Posterior cingulate gyrus (tissue), 11 donors: ENCODE data around the gene HOXB2.
"Not testable (repeated sequence)": the region's sequence is repeated elsewhere in the genome, so short reads cannot be mapped to it uniquely, and the experiment has no call there.

Source experiments
- DNase-seq, 10 donors: peaks; one replicate each; pipeline versions ENCODE4 v3.0.0 to v3.0.0-alpha.2; 2020 to 2021; ENCODE audit warnings: mixed read lengths in 3 of 10
- intact Hi-C: fragments of 100-400 bp; cut with DNase I; formaldehyde crosslinking; loops from one replicate; pipeline ENCODE4 v1.15.1; 2023

Gene HOXB2

DNA sequence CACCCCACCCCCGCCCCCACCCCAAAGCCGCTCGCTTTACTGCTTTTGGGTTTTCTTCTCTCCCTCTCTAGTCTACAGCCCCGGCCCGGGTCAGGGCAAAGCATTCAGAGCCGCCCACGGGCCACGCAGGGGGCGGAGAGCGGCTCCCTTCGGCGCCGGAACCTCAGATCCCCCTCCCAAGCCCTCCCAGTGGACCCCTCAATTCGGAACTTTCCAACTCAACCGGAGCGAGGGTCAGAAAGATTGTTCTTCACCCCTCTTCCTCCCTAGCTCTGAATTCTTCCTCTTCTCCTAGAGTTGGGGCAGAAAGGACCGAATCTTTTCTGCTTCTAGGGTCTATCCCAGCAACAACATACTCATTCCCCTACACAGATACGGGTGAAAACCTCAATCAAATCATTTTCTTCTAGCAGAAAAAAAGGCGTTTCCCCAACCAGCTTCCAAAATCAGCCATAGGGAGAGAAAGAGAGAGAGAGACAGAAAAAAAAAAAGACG lies 1.0 kb downstream of the HOXB2 start:
- intact Hi-C loops: no loop called here
- DNase-seq: no peak

DNA sequence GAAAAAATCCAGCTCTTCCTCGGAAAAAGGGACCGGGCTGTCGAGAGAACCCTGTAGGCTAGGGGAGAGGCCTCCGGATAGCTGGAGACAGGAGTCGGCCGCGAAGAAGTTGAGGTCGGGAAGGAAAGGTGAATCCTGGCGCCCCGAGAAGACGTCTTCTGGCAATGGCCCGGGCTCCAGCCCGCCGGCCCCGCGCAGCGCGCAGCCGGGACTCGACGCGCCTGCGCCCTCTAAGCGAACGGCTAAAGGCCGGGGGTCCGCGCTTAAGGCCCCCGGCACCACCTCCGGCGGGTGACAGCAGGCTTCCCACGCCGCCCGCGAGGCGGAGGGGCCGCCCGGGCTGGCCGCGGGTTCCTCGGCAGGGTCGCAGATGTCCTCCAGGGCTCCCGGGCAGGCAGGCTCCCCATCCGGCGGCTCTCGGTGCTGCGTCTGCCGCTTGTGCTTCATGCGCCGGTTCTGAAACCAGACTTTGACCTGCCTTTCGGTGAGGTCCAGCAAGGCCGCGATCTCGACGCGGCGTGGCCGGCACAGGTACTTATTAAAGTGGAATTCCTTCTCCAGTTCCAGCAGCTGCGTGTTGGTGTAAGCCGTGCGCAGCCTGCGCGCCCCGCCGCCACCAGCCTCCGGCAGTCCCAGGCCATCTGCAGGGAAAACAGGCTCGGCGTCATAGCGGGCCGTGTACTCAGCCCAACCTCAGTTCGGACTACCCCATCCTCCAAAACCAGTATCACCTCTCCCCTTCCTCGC lies 1.6 kb downstream of the HOXB2 start:
- intact Hi-C loops: no loop called here
- DNase-seq: no peak

DNA sequence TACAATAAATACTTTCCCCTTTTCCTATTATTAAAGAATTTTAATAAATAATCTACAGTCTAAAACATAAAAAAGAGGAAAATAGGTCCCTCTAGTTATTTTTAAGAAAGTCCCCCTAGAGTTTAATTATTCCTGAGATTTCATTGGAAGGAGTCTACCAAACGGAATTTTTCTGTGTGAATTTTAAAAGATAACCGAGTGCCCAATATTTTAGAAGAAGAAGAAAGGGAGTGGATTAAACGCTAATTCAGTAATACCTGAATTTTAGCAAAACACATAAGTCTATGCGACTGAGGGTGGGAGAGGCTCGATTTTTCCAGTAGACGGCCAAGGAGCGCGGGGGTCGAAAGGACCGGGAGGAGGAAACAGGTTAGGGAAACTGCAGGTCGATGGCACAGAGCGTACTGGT lies 2.2 kb downstream of the HOXB2 start:
- DNase-seq: no peak
- intact Hi-C loops: no loop called here

DNA sequence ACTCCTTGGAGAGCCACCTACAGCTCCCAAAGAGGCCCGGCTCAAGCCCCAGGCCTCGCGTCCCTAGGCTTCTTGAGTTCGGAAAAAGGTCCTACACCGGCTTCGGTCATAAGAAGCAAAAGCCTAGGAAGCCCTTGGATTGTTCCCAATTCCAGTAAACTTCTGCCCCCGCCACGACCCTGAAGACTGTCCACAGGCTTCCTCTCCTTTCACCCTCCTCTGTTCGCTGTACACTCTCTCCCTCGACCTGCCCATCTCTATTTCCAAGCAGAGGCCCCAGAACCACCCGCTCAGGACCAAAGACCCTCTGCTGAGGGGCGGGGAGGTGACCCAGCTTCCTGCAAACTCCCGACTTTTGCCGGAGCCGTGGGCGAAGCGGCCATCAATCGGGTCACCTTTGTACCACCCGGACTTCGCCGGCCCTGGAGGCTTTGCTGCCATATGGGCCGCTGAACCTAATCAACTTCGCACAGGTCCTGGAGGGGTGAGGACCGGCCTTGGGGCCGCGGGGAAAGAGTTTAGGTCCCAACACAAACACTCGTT lies 2.7 kb downstream of the HOXB2 start:
- DNase-seq: no peak
- intact Hi-C loops: no loop called here

DNA sequence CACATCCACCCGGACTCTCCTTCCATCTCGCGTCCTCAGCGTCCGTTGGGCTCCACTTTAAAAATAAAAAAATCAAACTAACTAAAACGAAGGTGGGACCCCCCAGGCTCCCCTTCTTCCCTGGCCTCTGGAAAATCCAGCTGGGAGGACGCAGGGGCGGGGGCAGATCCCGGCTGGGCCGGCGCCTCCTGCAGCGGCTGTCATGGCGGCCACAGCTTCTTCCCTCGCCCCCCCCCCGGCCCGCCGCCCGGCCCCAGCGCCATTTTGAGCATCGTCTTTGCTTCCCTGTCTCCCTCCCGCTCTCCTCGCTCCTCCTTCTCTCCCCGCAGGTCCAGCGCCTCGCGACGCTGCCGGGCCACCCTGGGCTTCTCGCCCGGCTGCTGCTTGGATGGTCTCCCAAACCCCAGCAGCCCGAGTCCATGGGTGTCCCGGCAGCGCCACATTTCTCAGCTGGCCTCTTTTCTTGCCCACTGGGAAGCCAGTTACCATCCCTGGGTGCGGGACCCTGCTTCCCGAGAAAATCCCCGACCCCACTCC lies 3.3 kb downstream of the HOXB2 start:
- DNase-seq: peak in 1 of 10 donors; percentile 62
- intact Hi-C loops: no loop called here

DNA sequence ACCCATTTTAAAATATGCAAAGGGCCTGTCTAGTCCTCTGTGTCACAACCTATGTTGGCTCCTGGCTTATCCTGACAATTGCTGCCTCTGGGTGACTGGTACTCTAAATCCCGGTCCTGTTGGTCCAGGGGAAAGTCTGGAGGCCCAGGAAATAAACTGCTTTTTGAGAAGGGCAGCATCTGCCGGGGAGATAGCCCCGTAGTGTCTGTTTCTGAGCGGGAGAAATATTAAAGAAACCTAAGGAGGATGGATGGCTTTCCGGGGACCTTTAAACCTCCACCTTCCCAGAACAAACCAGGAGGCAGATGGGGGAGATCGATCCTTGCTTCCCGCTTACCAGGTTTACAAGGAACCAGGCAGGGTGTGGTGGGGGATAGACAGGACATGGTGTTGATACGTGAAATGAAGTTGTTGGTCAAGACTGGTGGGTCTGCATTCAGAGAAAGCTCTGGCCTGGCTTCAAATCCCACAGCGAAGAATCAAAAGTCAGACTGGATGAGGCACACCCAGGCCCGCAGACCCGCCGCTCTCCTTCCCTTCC lies 3.8 kb downstream of the HOXB2 start:
- no peak for DNase-seq
- intact Hi-C loops: no loop called here

DNA sequence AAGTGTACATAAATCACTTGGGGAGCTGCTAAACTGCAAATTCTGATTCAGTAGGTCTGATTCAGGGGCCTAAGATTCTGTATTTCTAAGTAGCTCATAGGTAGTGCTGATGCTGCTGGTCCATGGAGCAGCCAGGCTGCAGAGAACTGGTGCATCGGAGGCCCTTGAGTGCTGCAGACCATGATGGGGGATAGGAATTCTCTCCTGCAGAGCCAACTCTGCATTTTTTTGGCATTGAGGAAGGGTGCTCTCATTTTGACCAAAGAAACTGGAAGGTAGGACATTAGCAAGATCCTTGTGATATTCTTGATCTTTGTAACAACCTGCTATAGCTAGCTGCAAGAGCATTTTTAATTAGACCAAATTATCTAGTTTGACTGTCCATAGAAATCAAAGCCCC lies 4.7 kb downstream of the HOXB2 start:
- intact Hi-C loops: no loop called here
- no peak for DNase-seq

DNA sequence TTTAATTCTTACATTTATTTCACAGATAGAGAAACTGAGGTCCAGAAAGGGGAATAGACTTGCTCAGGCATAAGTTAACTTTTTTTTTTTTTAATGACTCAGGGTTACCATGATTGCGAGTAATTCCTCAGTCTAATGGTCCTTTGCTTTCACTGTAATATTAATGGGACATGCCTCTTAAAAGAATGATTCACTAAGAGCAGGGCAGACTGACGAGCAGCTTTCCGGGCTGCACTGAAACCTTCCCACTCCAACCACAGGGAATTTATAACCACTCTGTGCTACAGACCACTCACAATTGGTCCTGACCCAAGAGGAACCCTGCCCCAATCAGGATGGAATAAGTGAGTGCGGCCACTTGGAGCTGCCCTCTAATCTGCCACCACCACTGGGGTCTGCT lies 5.7 kb downstream of the HOXB2 start:
- no peak for DNase-seq
- intact Hi-C loops: no loop called here

DNA sequence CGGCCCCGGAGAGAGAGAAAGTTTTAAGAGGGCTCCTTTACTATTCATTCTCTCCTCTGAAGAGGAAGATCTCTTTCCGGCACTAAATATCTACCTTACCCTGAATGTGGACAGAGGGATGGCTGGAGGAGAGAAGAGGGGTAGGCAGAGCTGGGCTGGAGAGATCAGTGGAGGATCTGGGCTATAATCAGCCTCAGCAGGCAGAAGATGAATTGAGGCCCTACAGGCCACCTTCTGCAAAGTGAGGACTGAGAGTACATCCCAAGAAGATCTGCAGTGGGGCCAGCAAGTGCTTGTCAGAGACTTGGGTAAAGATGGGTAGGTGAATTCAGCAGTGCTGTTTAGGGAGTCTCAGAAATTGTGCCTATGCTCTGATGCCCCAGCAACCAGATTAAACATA lies 7.6 kb downstream of the HOXB2 start:
- intact Hi-C loops: no loop called here
- DNase-seq: no peak

DNA sequence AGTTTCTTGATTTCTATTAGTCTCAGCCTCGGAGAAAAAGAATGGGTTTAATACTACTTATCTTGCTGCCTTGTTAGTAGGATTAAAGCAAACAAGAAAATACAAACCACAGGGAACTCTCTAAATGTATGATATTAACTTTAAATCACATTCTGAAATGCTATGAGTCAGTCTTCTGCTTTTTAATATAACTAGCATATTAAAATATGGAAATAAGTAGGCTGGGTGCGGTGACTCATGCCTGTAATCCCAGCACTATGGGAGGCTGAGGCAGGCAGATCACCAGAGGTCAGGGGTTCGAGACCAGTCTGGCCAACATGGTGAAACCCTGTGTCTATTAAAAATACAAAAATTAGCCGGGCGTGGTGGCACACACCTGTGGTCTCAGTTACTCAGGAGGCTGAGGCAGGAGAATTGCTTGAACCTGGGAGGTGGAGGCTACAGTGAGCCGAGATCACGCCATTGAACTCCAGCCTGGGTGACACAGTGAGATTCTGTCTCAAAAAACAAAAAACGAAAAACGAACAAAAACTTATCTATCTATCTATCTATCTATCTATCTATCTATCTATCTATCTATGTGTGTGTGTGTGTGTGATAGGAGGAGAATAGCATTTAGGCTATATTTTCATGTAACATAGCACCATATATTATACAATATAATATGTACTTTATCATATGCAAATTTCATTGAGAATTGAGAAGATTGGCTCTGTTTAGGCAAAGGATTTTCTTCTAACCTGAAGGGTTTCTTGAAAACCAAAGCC lies 8.9 kb downstream of the HOXB2 start:
- intact Hi-C loops: not testable (repeated sequence)

DNA sequence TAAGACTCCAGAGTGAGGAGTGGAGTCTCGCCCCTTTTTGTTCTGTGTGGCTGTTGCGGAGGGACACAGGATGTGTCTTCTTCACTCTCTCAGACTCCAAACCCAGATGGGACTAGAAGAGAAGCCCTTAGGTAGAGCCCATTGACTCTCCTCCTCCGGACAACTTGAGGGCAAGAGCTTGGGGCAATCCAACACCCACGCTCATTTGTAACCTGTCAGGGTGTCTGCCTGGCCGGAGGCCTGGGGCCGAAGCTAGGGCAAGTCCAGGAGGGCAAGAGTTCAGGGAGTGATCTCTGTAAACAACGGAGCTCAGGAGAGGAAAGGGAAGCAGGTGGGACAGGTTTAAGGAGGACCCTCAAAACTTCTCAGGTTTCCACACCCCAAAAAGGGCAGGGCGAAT lies 12.6 kb downstream of the HOXB2 start:
- DNase-seq: no peak
- intact Hi-C loops: no loop called here

More for the DNA sequence above, 8.9 kb downstream of the HOXB2 start:
- not testable (repeated sequence) for DNase-seq

DNA sequence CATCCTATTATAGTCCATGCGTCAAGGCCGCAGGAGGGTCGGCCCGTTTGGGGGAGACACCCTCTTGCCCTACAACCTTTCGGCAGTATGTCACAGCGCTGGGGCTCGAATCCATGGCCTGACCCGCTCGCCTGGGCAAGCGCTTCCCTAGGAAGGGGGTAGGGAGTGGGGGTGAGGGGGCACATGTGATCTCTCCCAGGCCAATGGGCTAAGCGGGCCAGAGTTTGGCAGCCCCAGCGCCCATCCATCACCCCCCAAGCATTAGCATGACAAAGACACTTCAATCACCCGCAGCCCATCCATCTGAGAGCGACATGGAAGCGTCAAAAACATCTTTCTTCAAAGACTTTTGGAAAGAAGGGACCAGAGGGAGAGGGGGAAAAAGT lies 14.0 kb downstream of the HOXB2 start, which contains the start of gene HOXB1:
Gene HOXB1, minus strand, starts transcription at position 125 of the 386 bp plus-strand sequence. Its CDS starts 107 bp downstream, at position 18.
- intact Hi-C loops: no loop called here
- DNase-seq: no peak

DNA sequence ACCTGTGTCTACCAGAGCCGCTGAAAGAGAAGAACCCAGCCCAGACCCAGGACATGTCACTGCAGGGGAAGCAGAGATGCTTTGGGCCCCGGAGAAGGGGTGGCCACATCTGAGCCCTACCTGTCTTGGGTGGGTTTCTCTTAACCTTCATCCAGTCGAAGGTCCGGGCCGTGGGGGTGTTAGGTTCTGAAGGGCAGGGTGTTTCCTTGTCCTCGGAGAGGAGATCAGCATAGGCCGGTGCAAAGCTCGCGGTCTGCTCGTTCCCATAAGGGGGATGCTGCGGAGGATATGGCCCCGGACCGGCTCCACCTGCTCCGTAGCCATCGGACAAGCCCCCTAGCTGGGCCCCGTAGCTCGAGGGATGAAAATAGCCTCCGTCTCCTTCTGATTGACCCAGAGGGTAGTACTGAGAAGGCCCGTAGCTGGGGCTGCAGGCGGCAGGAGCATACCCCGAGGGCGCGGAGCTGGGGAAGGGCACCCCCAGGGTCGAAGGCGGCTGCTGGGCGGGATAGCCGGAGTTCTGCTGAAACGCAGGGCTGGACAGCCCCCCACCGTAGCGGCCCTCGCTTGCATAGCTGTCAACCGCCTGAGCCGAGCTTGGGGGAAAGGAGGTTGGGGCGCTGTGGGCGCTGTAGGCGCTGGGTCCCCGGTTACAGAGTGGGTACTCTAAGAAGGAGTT lies 14.6 kb downstream of the HOXB2 start:
- DNase-seq: no peak
- intact Hi-C loops: no loop called here

DNA sequence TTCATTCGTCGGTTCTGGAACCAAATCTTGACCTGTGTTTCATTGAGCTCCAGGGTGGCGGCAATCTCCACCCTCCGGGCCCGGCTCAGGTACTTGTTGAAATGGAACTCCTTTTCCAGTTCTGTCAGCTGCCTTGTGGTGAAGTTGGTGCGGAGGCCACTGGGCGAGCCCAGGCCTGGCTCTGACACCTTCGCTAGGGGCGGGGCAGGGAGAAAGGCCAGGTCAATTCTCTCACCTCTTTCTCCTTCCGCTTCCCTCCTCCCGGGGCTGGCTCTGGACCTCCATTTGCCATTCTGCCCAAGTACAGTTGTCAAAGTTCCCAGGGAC lies 15.3 kb downstream of the HOXB2 start:
- DNase-seq: peak in 1 of 10 donors; percentile 56
- intact Hi-C loops: no loop called here

DNA sequence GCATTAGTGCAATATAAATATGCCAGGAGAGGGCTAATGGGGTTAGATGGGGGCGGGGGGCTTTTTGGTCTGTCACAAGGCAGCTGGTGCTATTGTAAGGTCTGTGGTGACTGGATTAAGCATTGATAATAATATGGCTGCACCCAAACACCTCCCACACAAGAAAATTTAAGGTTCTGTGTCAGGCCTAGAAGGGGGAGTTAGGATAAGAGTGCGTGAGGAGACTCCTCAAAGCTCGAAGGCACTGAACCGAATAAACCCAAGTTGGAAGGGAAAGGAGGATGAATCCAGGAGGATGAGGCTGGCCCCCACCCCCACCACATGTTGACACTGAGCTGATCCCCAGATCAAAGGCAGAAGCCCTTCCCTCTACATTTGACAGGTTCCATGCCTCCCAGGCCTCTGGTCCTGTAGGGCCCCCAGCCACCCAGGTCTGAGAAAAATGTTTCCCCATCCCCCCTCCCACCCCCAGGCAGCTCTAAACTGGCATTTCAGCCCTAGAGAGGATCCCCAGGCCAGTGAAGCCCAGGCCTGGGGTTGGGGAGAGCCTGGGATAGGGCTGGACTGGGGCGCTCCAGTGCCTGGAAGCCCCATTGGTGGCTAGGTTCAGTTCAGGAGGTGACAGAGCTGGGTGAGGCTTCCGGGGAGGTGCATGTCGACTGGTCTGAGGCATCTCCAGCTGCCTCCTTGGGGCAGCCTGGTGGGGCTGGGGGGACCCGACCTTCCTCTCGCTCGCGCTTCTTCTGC lies 15.8 kb downstream of the HOXB2 start:
- no peak for DNase-seq
- intact Hi-C loops: no loop called here

DNA sequence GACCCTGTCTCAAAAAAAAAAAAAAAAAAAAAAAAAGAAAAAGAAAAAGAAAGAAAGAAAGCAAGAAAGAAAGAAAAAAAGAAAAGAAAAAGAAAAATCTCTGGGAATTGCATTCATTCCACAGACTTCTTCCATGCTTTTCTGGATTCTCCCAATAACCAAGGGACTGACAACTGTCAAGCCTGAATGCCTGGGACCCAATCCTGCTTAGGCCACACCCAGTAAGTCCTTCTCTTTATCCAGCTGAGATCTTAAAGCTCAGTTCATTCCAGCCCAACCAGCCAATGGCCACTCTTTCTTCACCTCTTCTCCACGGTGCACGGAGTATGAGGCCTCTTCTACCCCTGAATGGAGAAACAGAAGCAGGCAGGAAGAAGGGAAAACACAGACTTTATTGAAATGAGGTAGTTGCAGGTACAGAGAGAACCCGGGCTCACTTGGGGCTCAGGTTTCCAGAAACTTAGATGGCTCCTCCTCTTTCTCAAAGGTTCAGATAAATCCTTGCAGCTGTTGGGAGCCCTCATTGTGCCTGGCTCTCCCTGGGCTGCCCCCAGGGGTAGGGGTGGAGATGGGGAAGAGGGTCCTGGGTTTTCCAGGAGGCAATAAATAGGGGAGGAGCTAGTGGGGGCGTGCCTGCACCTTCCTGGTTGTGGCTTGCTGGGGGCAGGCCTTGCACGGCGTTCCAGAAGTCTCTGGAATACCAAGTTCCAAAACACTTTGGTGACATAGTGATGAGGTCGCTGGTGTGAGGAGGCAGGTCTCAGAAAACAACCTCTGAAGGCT lies 16.6 kb downstream of the HOXB2 start:
- DNase-seq: no peak
- intact Hi-C loops: no loop called here

DNA sequence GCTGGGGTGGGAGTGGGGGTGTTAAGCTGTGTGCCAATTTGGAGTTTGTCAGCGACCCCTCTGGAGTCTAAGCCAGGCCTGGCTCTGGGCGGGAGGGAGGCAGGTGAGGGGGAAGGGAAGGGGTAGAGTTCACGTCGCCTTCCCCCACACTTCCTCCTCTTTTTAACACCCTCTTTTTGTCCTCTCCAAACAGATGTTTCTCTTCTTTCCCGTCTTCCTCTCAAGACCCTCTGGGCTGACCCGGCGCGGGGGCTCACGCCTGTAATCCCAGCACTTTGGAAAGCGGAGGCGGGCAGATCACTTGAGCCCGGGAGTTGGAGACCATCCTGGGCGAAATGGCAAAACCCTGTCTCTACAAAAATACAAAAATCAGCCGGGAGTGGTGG lies 17.4 kb downstream of the HOXB2 start:
- intact Hi-C loops: no loop called here
- no peak for DNase-seq

DNA sequence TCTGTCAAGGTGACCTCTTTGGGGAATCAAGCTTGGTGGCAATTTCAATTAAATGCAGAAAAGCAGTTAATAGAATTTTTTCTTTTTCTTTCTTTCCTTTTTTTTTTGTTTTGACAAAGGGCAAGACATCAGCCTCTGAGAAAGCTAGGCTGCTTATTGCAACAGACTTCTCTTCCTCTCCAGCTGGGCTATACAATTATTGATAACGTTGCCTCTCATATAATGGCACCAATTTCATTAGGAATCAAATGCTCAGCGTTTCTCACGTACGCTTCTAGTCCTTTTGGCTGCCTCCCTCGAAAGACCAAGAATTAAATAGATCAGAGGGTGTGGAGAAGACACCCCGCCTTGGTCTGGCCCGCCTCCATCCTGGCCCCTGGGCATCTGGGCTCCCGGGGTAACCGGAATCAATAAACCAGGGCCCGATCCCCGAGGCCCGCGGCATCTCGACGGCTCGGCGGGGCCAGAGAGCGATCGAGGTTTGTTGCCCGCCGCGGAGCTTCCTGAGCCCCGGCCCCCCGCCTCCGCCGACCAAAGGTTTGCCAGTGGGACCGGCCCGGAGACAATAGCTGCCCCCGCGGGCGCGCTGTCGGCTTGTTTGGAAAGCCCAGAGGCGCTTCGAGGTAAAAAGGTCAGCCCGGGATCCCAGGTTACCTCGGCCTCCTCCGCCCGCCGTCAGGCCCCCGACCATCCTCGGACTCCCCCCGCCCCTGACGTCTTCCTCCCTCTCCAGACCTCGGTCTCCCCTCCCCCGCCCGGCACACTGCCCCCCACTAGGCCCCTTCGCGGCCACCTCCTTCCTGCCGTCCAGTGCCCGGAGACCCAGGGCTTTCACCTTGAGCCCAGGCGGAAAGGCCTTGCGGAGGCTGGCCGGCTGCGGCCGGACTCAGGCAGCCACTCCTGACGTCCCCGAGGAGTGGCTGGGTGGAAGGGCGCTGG lies 18.0 kb downstream of the HOXB2 start:
- DNase-seq: peak in 1 of 10 donors; percentile 52
- intact Hi-C loops: no loop called here
